Measurements from ENCODE around the gene NUP50.

- TF ChIP-seq POLR2AphosphoS5 (IDR thresholded peaks at IDR 0.05) (no peak), CTCF (IDR thresholded peaks at IDR 0.05) (no peak), POLR2A (IDR thresholded peaks at IDR 0.05) (no peak)
These were observed 41.7 kb downstream of the NUP50 start for GRCh38 chr22:45205276-45205925.

All from sigmoid colon (tissue), 4 donors.